Hippocampal formation (tissue), 2 donors: ENCODE data around the gene SMARCD2.
"Not testable (repeated sequence)": the region's sequence is repeated elsewhere in the genome, so short reads cannot be mapped to it uniquely, and the experiment has no call there.

Experiments
- DNase-seq, 2 donors: peaks; one replicate each; lab custom pipeline; 2025; lab: John Stamatoyannopoulos, UW

SMARCD2 gene

GRCh38 chr17:63842540-63843386 lies at the start of gene SMARCD2:
Gene SMARCD2 (minus strand): TSS chr17:63842685. CDS start chr17:63842674, 11 bp downstream.
- DNase-seq = peak; percentile 98

- peak in 1 of 2 donors; percentile 3 for DNase-seq
Measured at GRCh38 chr17:63889026-63889848, 46.8 kb upstream of the SMARCD2 start.

- not testable (repeated sequence) for DNase-seq
Measured at GRCh38 chr17:63885119-63885518, 42.6 kb upstream of the SMARCD2 start.

- DNase-seq = not testable (repeated sequence)
Measured at GRCh38 chr17:63882626-63883126, 40.2 kb upstream of the SMARCD2 start.

GRCh38 chr17:63881935-63882601 lies 39.6 kb upstream of the SMARCD2 start, which contains the start of gene GH2:
Gene GH2 (minus strand): TSS chr17:63881944. CDS start chr17:63881801, 143 bp downstream.
- DNase-seq = no peak

- DNase-seq = not testable (repeated sequence)
Measured at GRCh38 chr17:63881337-63881736, 38.9 kb upstream of the SMARCD2 start.

- DNase-seq = no peak
Measured at GRCh38 chr17:63880706-63881105, 38.2 kb upstream of the SMARCD2 start.

- DNase-seq = not testable (repeated sequence)
Measured at GRCh38 chr17:63878413-63878812, 35.9 kb upstream of the SMARCD2 start.

- DNase-seq = not testable (repeated sequence)
Measured at GRCh38 chr17:63874693-63875092, 32.2 kb upstream of the SMARCD2 start.

- not testable (repeated sequence) for DNase-seq
Measured at GRCh38 chr17:63874061-63874626, 31.7 kb upstream of the SMARCD2 start.

GRCh38 chr17:63873577-63873976 lies 31.1 kb upstream of the SMARCD2 start, which contains the start of gene CSH2:
Gene CSH2 (minus strand): TSS chr17:63873677. CDS start chr17:63873614, 63 bp downstream.
- DNase-seq = not testable (repeated sequence)

- DNase-seq = not testable (repeated sequence)
Measured at GRCh38 chr17:63871646-63872365, 29.3 kb upstream of the SMARCD2 start.

GRCh38 chr17:63870292-63870665 lies 27.8 kb upstream of the SMARCD2 start:
- not testable (repeated sequence) for DNase-seq

- not testable (repeated sequence) for DNase-seq
Measured at GRCh38 chr17:63869491-63870291, 27.2 kb upstream of the SMARCD2 start.

GRCh38 chr17:63866625-63867024 lies 24.1 kb upstream of the SMARCD2 start:
- not testable (repeated sequence) for DNase-seq

GRCh38 chr17:63859257-63859656 lies 16.8 kb upstream of the SMARCD2 start:
- no peak for DNase-seq

- not testable (repeated sequence) for DNase-seq
Measured at GRCh38 chr17:63856425-63856824, 13.9 kb upstream of the SMARCD2 start.

GRCh38 chr17:63855185-63855584 lies 12.7 kb upstream of the SMARCD2 start:
- no peak for DNase-seq

- no peak for DNase-seq
Measured at GRCh38 chr17:63854709-63855108, 12.2 kb upstream of the SMARCD2 start.

GRCh38 chr17:63853260-63853659 lies 10.8 kb upstream of the SMARCD2 start:
- DNase-seq = no peak
